ENCODE measurements around the gene MYF6.

Gene MYF6

DNA sequence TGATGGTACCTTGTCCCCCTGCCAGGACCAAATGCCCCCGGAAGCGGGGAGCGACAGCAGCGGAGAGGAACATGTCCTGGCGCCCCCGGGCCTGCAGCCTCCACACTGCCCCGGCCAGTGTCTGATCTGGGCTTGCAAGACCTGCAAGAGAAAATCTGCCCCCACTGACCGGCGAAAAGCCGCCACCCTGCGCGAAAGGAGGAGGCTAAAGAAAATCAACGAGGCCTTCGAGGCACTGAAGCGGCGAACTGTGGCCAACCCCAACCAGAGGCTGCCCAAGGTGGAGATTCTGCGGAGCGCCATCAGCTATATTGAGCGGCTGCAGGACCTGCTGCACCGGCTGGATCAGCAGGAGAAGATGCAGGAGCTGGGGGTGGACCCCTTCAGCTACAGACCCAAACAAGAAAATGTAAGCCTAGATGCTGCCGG, 410 bp downstream of the MYF6 start:
- no peak for DNase-seq (ENCODE audit: low spot score)

DNA sequence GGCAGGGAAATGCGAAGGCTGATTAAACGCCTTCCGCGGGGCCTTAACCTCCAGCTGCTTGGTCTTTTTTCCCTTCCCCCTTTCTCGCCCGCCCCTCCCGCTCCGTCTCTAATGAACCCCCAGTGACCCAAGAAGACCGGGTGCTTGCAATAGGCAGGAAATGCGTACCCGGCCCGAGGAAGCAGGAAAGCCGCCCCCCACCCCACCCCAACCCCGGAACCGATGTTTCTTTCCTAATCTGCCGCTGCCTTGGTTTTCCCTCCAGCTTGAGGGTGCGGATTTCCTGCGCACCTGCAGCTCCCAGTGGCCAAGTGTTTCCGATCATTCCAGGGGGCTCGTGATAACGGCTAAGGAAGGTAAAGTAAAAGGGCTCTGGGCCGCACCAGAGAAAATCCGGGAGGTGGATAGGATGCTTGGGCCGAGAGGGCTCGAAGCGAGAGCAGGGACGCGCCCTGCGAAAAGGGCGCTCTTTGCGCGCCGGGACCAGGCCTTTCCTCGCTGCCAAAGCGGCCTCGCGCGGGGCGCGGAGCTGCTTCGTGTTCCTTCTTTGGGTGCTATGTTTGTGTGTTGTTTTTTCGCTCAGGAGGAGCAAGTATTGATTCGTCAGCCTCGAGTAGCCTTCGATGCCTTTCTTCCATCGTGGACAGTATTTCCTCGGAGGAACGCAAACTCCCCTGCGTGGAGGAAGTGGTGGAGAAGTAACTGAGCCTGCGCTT, 983 bp downstream of the MYF6 start:
- DNase-seq (ENCODE audit: low spot score), result no peak

GRCh38 chr12:80708975-80709328, 1.5 kb downstream of the MYF6 start:
- no peak for DNase-seq (ENCODE audit: low spot score)

GRCh38 chr12:80709811-80710726, 2.6 kb downstream of the MYF6 start:
- no peak for DNase-seq (ENCODE audit: low spot score)

- DNase-seq (ENCODE audit: low spot score), result no peak
Observed at GRCh38 chr12:80710727-80711449, 3.5 kb downstream of the MYF6 start.

DNA sequence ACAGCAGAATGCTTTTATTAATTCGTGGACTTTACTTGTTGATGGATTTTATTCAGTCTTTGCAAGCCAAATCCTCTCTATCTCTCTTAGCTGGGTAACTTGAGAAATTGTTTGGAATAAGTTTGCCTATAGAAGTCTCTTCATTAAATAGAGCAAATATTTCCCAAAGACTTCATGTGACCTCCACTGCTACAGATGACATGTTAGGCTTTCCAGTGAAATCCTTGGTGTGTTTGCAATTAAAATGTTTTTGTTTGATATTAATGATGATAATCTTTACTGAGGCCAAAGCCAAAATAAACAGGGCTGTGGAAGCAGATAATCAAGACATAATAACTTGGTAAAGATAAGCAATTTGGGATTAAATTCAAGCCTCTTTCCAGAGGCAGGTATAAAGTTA, 4.4 kb downstream of the MYF6 start:
- DNase-seq (ENCODE audit: low spot score), result no peak

DNA sequence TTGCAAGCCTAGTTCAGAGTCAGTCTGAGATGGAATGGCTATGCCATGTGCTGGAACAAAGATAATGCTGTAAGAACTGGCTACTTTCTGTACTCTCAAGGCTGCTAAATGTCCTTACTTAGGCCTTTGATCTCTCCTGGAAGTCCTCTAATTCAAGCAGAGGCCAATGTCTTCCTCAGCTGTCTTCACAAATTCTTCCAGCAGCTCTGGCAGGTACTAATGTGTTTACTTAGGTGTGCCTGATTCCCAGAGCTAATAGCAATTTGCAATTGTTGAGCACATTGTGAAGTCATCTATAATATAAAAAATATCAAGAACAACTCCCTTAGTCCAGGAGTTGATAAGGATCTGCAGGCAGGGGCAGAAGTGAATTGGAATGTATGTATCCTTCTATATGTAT, 5.4 kb downstream of the MYF6 start:
- no peak for DNase-seq (ENCODE audit: low spot score)

DNA sequence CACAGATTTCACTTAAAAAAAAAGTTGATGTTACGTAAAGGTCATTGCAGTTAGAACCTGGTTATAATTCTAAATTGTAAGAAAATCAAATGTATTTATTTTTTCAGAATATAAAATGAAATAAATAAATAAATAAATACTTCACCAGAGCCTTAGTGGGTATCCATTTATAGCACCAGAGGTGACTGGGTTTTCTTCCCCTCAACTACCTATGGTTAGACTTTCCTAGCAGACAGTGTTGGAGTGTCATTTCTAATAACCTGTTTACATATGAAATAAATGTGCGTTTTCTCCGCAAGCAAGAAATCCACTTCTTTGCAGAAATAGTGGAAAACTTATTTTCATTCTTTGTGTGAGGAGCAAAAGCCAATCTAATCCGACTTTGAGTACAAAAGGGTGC, 6.0 kb downstream of the MYF6 start:
- no peak for DNase-seq (ENCODE audit: low spot score)

DNA sequence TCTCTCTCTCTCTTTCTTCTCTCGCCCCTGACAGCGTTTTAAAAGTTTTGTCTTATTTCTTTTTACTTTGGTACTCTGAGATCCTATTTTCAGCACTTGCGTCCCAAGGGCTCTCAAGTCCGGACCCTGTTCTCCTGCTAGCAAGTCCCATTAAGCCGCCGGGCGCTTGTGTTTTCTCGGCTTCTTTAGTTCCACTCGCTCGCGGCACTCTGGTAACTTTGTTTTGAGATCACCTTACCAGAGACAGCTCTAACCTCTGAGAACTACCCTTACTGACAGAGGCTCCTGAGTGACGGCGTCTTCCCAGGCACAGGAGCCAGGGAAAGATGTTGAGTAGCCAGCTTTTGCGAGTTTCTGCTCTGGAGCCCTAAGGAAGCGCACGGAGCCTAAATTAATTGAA, 6.6 kb downstream of the MYF6 start:
- no peak for DNase-seq (ENCODE audit: low spot score)

- no peak for DNase-seq (ENCODE audit: low spot score)
Observed at GRCh38 chr12:80714846-80715245, 7.4 kb downstream of the MYF6 start.

GRCh38 chr12:80715713-80716249, 8.3 kb downstream of the MYF6 start:
- DNase-seq (ENCODE audit: low spot score), result no peak

- DNase-seq (ENCODE audit: low spot score), result no peak
Observed at GRCh38 chr12:80716696-80717469, 9.4 kb downstream of the MYF6 start, which contains the start of gene MYF5. Gene MYF5 (plus strand): TSS chr12:80716912. CDS start chr12:80717064, 152 bp downstream.

DNA sequence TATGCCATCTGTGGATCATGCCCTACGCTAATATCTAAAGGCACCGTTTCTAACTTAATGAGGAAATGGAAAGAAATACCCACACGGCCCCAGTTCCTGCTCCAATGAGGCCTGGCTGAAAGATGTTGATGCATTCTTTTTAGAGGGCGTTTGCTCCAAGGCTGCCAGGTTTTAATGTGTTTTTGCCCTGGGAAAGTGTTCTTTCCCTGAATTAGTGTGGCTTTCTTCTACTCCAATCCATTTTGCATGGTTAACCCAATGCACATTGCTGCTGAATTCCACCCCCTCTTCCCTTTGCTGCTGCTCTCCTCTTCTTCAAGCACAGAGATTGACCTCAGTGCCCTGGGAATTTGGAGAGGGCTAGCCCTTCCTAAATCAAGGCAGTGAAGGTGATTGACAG, 10.4 kb downstream of the MYF6 start:
- DNase-seq (ENCODE audit: low spot score), result no peak

DNA sequence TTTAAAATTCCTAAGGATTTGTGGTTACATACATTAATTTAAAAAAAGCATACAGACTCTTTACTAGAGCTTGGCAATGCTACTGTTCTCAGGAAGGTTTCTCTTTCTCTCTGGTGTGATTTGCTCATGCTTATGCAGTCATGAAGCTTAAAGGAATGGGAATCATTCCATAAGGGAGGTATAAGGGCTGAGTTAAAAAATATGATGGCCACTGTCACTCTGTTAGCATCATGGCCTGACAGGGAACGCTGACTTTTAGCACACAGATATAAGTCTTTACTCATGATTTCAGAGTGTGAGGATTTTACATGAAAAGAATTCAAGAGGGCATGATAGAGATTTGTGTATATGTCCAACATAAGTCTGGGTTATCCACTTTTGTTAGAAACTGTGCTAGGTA, 13.1 kb downstream of the MYF6 start:
- DNase-seq (ENCODE audit: low spot score), result no peak

DNA sequence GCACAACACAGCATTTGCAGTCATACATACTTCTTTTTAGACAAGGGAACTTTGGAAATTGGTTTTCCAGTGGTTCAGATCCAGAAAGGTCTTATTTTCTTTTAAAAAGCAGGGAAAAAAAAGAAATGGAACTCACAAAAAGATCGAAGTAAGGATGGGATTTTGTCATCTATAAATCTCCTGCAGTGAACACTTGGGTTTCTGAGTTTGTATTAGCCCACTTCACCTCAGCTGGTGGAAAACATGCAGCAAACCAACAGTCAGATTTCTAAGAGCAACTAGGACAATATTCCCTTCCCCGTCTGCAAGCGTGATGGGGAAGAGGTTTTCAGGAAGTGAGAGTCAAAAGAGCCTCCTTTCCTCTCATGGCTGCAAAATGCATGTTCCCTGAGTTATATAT, 13.9 kb downstream of the MYF6 start:
- DNase-seq (ENCODE audit: low spot score), result no peak

DNA sequence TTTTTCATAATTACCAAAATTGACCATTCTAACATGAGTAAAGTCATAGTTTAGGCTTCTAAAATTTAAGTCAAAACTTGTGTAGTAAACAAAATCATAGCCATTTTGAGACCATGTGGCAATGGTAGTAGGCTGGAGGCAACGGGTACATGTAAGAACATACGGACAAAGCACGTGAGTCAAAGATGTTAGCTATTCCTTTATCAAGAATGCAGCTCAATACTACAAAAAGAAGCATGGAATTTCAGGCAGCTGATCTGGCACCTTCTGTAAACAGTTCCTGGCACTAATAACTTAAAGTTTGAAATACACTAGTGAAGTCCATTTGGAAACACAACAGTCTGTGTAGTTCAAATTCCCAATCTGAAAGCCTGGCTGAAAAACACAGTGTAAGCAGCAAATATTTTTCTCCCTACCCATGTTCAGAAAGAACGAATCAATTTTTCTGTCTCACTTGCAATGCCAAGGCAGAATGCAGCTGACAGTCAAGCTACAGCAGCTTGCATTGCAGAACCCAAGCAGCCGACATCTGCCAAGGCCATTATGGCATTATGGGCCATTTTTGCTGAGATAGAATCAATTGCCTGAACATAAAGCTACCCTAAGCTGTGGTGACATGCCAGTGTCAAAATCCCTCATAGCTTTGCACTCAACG, 38.5 kb downstream of the MYF6 start:
- DNase-seq (ENCODE audit: low spot score), result no peak

- no peak for DNase-seq (ENCODE audit: low spot score)
Observed at GRCh38 chr12:80747800-80748199, 40.4 kb downstream of the MYF6 start.

DNA sequence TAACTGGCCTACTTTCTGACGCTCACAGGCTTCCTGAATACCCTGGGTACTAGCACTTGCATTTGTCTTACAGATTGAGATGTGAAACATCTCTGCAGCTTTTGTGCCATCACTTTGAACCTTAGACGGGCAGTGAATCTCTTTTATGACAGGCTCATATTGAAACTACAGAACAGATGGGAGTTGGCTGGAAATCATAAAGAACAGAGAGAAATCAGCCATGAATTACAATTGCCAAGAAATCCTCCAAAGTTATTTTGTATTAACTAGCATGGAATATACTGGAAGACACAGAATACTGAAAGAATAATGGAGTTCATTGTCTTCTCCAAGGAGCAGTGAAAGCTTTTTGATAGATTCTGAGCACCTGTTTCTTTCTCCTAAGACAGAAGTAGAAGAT, 42.0 kb downstream of the MYF6 start:
- DNase-seq (ENCODE audit: low spot score), result no peak

DNA sequence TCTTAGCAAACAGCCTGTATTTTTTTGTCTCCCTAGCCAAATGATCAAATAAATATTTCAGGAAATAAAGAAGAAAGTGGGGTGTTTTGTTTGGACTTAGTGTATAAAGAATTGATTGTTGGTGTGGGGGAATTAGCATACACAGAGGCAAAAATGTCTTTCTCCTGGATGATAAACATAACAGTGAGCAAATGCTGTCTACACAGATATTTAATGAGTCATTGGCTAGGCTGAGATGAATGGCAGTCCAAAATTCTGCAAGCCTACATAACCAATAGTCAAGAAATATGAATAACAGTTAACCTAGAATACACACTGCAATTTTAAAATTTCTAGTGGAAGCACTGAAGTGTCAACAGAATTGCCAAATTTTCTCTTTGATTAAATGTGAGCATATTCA, 45.0 kb downstream of the MYF6 start:
- no peak for DNase-seq (ENCODE audit: low spot score)

GRCh38 chr12:80754274-80754673, 46.8 kb downstream of the MYF6 start:
- no peak for DNase-seq (ENCODE audit: low spot score)

DNA sequence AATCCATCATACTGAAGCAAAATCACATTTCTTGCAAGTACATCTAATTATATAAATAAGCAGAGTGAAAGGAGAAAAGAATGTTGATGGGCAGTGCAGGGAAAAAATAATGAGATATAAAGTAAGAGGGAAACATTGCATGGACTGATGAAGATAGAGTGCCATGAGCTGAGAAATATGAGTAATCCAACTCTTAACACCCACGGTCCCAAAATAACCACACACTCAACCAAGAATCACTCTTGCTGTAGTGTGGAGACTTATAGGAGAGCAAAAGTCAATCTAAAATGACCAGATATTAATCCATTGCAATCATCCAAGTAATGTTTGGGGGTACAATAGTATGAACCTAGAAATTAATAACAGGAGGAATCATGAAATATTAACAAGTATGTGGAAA, 49.4 kb downstream of the MYF6 start:
- DNase-seq (ENCODE audit: low spot score), result no peak

Measured in SW480 (cell line).